Neural cell (in vitro differentiated cells): Measurements from ENCODE around the gene GSTM5. TPM values are rescaled to one million over a fixed set of nuclear protein-coding genes. Genes with fewer than 3 reads are reported as not detected.
"Not testable (repeated sequence)": the region's sequence is repeated elsewhere in the genome, so short reads cannot be mapped to it uniquely, and the experiment has no call there.

Experiments
- H2AFZ ChIP-seq: fragments of 200-600, 300-800 bp; sonication (generic), shearing (Covaris generic); 2 replicates; pipeline ENCODE4 v1.6.0; 2014; ENCODE audit warnings: low read depth, mild to moderate bottlenecking, antibody characterized with exemption, low read length, moderate library complexity
- H3F3A ChIP-seq: fragments of 200-600 bp; shearing (Covaris generic); 2 replicates; pipeline ENCODE4 v1.6.1; 2016; ENCODE audit warnings: mild to moderate bottlenecking, moderate library complexity, mixed read lengths, antibody characterized with exemption, low read length; ENCODE audit not compliant: insufficient read depth, poor library complexity, severe bottlenecking
- H3K27ac ChIP-seq: fragments of 200-600, 300-800 bp; sonication (generic), shearing (Covaris generic); 2 replicates; pipeline ENCODE4 v1.5.1; 2014; ENCODE audit warnings: mild to moderate bottlenecking, low read length, moderate library complexity
- H3K27me3 ChIP-seq: fragments of 300-800, 200-600 bp; sonication (generic), shearing (Covaris generic); 2 replicates; pipeline ENCODE4 v1.6.0; 2014; ENCODE audit warnings: mild to moderate bottlenecking, low read depth, low read length, moderate library complexity; ENCODE audit not compliant: insufficient read depth
- H3K36me3 ChIP-seq: fragments of 300-800, 200-600 bp; sonication (generic), shearing (Covaris generic); 2 replicates; pipeline ENCODE4 v1.5.1; 2014; ENCODE audit warnings: mild to moderate bottlenecking, antibody characterized with exemption, low read length, moderate library complexity; ENCODE audit not compliant: insufficient read depth
- H3K4me2 ChIP-seq: fragments of 300-800, 200-600 bp; sonication (generic), shearing (Covaris generic); 2 replicates; pipeline ENCODE4 v1.6.0; 2014; ENCODE audit warnings: mild to moderate bottlenecking, low read length
- H3K4me3 ChIP-seq: fragments of 300-800, 200-600 bp; sonication (generic), shearing (Covaris generic); 2 replicates; pipeline ENCODE4 v1.5.1; 2014; ENCODE audit warnings: mild to moderate bottlenecking, low read length, moderate library complexity
- H3K79me2 ChIP-seq: fragments of 200-600 bp; shearing (Covaris generic); replicated peaks from 2 replicates; pipeline ENCODE4 v1.6.0; 2014; ENCODE audit warnings: mild to moderate bottlenecking, low read length, moderate library complexity; ENCODE audit not compliant: insufficient read depth
- H3K9ac ChIP-seq: fragments of 300-800, 200-600 bp; sonication (generic), shearing (Covaris generic); 2 replicates; pipeline ENCODE4 v1.6.1; 2016; ENCODE audit warnings: mild to moderate bottlenecking, low read length, mixed read lengths
- H3K9me2 ChIP-seq: fragments of 200-600 bp; shearing (Covaris generic); 2 replicates; pipeline ENCODE4 v1.6.1; 2016; ENCODE audit warnings: mild to moderate bottlenecking, low read length, mixed read lengths; ENCODE audit not compliant: insufficient read depth
- H3K9me3 ChIP-seq: fragments of 200-600, 300-800 bp; sonication (generic), shearing (Covaris generic); 2 replicates; pipeline ENCODE4 v1.6.1; 2016; ENCODE audit warnings: mild to moderate bottlenecking, mixed run types, low read length, moderate library complexity, mixed read lengths
- H4K20me1 ChIP-seq: fragments of 200-600 bp; shearing (Covaris generic); 2 replicates; pipeline ENCODE4 v1.6.1; 2016; ENCODE audit warnings: mild to moderate bottlenecking, mixed run types; ENCODE audit not compliant: insufficient read depth
- EP300 ChIP-seq: fragments of 450-650 bp; conservative IDR thresholded peaks from 2 replicates; pipeline ENCODE4 v1.6.1; 2014; ENCODE audit warnings: antibody characterized with exemption, mild to moderate bottlenecking, moderate library complexity; ENCODE audit not compliant: poor library complexity, severe bottlenecking
- EZH2 ChIP-seq: fragments of 200-600, 300-800 bp; shearing (Covaris generic), sonication (generic); IDR thresholded peaks from 2 replicates; pipeline ENCODE4 v1.6.1; 2014; ENCODE audit warnings: antibody characterized with exemption, low read length, borderline replicate concordance, mild to moderate bottlenecking; ENCODE audit not compliant: insufficient read depth, poor library complexity, severe bottlenecking
- MXI1 ChIP-seq: fragments of 450-650 bp; conservative IDR thresholded peaks from 2 replicates; pipeline ENCODE4 v1.6.1; 2014; ENCODE audit warnings: antibody characterized with exemption, mild to moderate bottlenecking; ENCODE audit not compliant: poor library complexity, severe bottlenecking
- POLR2AphosphoS5 ChIP-seq: IDR thresholded peaks from 2 replicates; pipeline ENCODE4 v1.6.1; 2012
- RAD21 ChIP-seq: fragments of 450-650 bp; conservative IDR thresholded peaks from 2 replicates; pipeline ENCODE4 v1.6.1; 2014; ENCODE audit warnings: antibody characterized with exemption, mild to moderate bottlenecking, moderate library complexity
- SMC3 ChIP-seq: fragments of 450-650 bp; conservative IDR thresholded peaks from 2 replicates; pipeline ENCODE4 v1.6.1; 2014; ENCODE audit warnings: antibody characterized with exemption, mild to moderate bottlenecking, moderate library complexity; ENCODE audit not compliant: poor library complexity
- polyA plus RNA-seq: library from polyadenylated mRNA; depleted of rRNA; stranded (reverse); fragments of >200 nt; gene quantifications from 2 replicates; pipeline ENCODE4 v1.2.3, GENCODE V29; 2014
- TF ChIP-seq, protein P1 (sequence below): fragments of 450-650 bp; IDR thresholded peaks from 2 replicates; pipeline ENCODE4 v1.5.1; 2014; ENCODE audit warnings: antibody characterized with exemption, mild to moderate bottlenecking, moderate library complexity; ENCODE audit not compliant: poor library complexity, severe bottlenecking
- TF ChIP-seq, protein P2 (sequence below): IDR thresholded peaks from 2 replicates; pipeline ENCODE4 v1.6.1; 2012; ENCODE audit warnings: borderline replicate concordance

Gene GSTM5
- polyA plus RNA-seq, 1 donor from 2014 or later: not detected

DNA sequence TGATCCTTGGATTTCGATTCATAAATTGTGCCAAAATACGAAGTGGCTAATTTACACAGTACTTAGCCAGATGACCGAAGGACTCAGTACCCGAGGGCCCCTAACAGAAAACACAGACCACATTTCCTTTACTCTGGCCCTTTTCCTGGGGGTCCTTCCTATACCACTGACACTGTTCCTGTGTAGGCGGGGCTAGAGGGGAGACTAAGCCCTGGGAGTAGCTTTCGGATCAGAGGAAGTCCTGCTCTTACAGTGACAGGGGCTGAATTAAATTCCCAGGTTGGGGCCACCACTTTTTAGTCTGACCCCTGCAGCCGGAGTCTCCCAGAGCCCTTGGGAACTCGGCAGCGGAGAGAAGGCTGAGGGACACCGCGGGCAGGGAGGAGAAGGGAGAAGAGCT lies 24.9 kb upstream of the GSTM5 start:
- H3K27ac ChIP-seq, H3K36me3 ChIP-seq, H3K9me2 ChIP-seq, H3K27me3 ChIP-seq, H4K20me1 ChIP-seq, H3F3A ChIP-seq, H3K9me3 ChIP-seq, H2AFZ ChIP-seq, H3K4me3 ChIP-seq, H3K4me2 ChIP-seq, H3K9ac ChIP-seq, H3K79me2 ChIP-seq: not testable (repeated sequence)

DNA sequence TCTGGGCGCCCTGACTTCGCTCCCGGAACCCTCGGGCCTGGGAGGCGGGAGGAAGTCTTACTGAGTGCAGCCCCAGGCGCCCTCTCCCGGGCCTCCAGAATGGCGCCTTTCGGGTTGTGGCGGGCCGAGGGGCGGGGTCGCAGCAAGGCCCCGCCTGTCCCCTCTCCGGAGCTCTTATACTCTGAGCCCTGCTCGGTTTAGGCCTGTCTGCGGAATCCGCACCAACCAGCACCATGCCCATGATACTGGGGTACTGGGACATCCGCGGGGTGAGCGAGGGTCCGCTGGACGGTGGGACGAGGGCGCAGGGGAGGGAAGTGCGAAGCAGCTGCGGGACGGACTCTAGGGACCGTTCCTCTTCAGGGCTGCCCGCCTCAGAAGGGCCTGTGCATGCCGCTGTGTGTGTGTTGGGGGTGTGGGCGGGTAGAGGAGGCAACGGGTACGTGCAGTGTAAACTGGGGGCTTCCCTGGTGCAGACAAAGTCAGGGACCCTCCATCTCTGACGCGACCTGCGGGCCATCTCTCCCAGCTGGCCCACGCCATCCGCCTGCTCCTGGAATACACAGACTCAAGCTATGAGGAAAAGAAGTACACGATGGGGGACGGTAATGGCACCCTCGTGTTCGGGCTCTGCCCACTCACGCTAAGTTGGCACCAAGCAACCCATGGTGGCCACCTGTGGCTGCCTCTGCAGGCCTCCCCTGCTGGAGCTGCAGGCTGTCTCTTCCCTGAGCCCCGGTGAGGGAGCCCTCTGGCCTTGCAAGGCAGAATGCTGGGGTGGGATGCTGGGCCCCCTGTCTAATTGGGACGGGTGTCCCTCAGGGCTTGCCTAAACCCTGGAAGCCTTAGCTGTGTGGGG lies 24.2 kb upstream of the GSTM5 start, which contains the start of gene GSTM1:
GSTM1 (plus strand) TSS at position 177 of the 859 bp plus-strand sequence; CDS start at position 234, 57 bp downstream.
- H3K79me2 ChIP-seq: no peaks in the 10 kb centered on the region
- H2AFZ ChIP-seq: no peak within 1 kb of the TSS
- no peaks in the 10 kb centered on the region for H3F3A ChIP-seq
- H3K4me2 ChIP-seq: no peak within 1 kb of the TSS
- no peak within 1 kb of the TSS for H3K9ac ChIP-seq
- no peak within 1 kb of the TSS for H3K27ac ChIP-seq
- H4K20me1 ChIP-seq: no peaks in the 10 kb centered on the region
- H3K9me3 ChIP-seq: no peaks in the 10 kb centered on the region
- H3K9me2 ChIP-seq: no peaks in the 10 kb centered on the region
- no peaks in the 10 kb centered on the region for H3K27me3 ChIP-seq
- no peak within 1 kb of the TSS for H3K4me3 ChIP-seq
- H3K36me3 ChIP-seq: no peaks in the 10 kb centered on the region
- TF ChIP-seq, protein P1, sequence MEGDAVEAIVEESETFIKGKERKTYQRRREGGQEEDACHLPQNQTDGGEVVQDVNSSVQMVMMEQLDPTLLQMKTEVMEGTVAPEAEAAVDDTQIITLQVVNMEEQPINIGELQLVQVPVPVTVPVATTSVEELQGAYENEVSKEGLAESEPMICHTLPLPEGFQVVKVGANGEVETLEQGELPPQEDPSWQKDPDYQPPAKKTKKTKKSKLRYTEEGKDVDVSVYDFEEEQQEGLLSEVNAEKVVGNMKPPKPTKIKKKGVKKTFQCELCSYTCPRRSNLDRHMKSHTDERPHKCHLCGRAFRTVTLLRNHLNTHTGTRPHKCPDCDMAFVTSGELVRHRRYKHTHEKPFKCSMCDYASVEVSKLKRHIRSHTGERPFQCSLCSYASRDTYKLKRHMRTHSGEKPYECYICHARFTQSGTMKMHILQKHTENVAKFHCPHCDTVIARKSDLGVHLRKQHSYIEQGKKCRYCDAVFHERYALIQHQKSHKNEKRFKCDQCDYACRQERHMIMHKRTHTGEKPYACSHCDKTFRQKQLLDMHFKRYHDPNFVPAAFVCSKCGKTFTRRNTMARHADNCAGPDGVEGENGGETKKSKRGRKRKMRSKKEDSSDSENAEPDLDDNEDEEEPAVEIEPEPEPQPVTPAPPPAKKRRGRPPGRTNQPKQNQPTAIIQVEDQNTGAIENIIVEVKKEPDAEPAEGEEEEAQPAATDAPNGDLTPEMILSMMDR: no peak
- TF ChIP-seq EP300: no peak
- TF ChIP-seq, protein P2, sequence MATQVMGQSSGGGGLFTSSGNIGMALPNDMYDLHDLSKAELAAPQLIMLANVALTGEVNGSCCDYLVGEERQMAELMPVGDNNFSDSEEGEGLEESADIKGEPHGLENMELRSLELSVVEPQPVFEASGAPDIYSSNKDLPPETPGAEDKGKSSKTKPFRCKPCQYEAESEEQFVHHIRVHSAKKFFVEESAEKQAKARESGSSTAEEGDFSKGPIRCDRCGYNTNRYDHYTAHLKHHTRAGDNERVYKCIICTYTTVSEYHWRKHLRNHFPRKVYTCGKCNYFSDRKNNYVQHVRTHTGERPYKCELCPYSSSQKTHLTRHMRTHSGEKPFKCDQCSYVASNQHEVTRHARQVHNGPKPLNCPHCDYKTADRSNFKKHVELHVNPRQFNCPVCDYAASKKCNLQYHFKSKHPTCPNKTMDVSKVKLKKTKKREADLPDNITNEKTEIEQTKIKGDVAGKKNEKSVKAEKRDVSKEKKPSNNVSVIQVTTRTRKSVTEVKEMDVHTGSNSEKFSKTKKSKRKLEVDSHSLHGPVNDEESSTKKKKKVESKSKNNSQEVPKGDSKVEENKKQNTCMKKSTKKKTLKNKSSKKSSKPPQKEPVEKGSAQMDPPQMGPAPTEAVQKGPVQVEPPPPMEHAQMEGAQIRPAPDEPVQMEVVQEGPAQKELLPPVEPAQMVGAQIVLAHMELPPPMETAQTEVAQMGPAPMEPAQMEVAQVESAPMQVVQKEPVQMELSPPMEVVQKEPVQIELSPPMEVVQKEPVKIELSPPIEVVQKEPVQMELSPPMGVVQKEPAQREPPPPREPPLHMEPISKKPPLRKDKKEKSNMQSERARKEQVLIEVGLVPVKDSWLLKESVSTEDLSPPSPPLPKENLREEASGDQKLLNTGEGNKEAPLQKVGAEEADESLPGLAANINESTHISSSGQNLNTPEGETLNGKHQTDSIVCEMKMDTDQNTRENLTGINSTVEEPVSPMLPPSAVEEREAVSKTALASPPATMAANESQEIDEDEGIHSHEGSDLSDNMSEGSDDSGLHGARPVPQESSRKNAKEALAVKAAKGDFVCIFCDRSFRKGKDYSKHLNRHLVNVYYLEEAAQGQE: no peak
- no peak for TF ChIP-seq SMC3
- no peak for TF ChIP-seq EZH2
- TF ChIP-seq POLR2AphosphoS5: no peak
- TF ChIP-seq RAD21: no peak
- no peak for TF ChIP-seq MXI1
